Dermis lymphatic vessel endothelial cell (primary cell): Measurements from ENCODE around the gene RASSF4. TPM values are rescaled to one million over a fixed set of nuclear protein-coding genes. Genes with fewer than 3 reads are reported as not detected.

ENCODE experiments used
- total RNA-seq: library from RNA; depleted of rRNA; stranded (reverse); fragments of >200 nt; gene quantifications from 2 replicates; pipeline ENCODE4 v1.2.1, GENCODE V29; 2014

Gene RASSF4, protein sequence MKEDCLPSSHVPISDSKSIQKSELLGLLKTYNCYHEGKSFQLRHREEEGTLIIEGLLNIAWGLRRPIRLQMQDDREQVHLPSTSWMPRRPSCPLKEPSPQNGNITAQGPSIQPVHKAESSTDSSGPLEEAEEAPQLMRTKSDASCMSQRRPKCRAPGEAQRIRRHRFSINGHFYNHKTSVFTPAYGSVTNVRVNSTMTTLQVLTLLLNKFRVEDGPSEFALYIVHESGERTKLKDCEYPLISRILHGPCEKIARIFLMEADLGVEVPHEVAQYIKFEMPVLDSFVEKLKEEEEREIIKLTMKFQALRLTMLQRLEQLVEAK
- 14.1 and 18.0 TPM in 2 replicates for total RNA-seq

GRCh38 chr10:44959247-44960087 lies at the start of gene RASSF4:
RASSF4 (plus strand) TSS chr10:44959802; CDS start chr10:44970203, 10,401 bp downstream.

DNA sequence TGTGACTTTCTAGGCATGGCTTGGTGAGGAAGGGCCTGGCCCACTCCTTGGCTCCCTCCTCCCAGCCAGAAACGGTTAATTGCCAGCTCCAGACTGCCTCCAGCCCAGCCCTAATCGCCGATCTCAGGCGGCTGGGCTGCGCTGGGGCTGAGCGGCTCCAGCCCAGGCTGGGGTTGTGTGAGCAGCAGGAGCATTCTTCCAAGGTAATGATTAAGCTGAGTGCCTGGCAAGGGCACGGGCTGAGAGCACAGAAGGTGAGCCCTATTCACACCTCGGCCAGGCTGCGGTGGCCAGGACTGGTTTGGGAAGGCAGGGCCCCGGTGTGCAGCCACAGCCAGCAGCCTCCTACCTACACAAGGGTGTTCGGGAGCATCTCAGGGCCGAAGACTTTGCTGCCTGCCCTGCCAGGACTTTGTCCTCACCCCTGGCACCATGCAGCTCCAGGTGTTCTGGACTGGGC lies 48.5 kb upstream of the RASSF4 start, which contains the start of gene TMEM72:
Gene TMEM72, plus strand, starts transcription at position 257 of the 460 bp plus-strand sequence. Its CDS starts 176 bp downstream, at position 433.

DNA sequence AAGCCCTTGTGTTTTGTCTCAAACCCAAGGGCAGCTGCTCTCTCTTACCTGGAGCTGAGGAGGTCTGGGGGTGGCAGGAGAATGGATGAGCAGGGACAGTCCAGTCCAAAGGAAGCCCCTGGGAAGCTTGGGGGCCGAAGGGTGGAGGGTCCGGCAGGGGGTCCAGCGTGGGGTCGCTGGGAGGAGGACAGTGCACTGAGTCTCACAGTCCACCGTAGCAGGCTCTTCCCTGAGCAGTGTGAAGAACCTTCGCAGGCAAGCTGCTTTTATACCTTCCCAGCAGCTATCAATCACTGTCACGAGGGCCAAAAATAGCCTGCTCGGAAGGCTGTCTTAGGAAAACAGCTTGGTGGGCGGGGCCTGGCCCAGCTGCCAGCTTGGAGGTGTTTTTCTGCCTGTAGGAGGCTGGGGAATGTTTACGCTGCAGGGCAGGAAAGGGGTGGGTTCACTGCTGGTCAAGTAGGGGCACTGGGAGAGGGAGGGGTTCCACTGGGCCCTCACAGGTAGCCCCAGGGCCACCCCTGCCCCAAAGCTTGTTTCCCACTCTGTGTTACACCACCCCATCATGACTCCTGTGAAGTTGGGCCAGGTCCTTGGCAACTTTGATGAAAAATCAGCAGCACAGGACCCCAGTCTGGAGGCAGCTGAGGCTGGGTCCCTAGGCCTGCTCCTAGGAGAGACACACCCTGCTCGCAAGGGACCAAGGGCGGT lies 19.1 kb downstream of the RASSF4 start, which contains the start of gene DEPP1:
Gene DEPP1, minus strand, starts transcription at position 240 of the 711 bp plus-strand sequence. CDS start 779 bp downstream, outside the sequence.

GRCh38 chr10:45000752-45001380 lies 41.3 kb downstream of the RASSF4 start, which contains the start of gene ZNF22:
ZNF22 (plus strand) TSS chr10:45000923; CDS start chr10:45003369, 2,446 bp downstream.

Other genes with a start within 250 kb of the RASSF4 start
- not detected in 2 replicates for gene TMEM72, start 48.5 kb upstream of the RASSF4 start, total RNA-seq
- gene DEPP1, start 19.0 kb downstream of the RASSF4 start, total RNA-seq: 104 and 241 TPM in 2 replicates
- 34.6 and 45.2 TPM in 2 replicates for gene ZNF22, start 41.1 kb downstream of the RASSF4 start, total RNA-seq